22Rv1 (cell line): Measurements from ENCODE around the gene LANCL1.
"Not testable (repeated sequence)": the region's sequence is repeated elsewhere in the genome, so short reads cannot be mapped to it uniquely, and the experiment has no call there.

ENCODE experiments used
- H3K27ac ChIP-seq: fragments of 450-650 bp; 2 replicates; pipeline ENCODE4 v1.5.1; 2017
- CTCF ChIP-seq: fragments of 450-650 bp; IDR thresholded peaks from 2 replicates; pipeline ENCODE4 v1.5.1; 2017; ENCODE audit warnings: mild to moderate bottlenecking
- ZFX ChIP-seq: fragments of 450-650 bp; IDR thresholded peaks from 2 replicates; pipeline ENCODE4 v1.6.1; 2017; ENCODE audit warnings: antibody characterized with exemption, borderline replicate concordance

LANCL1 gene

GRCh38 chr2:210459407-210459806, 17.2 kb downstream of the LANCL1 start:
- H3K27ac ChIP-seq: no peak overlapping the region
- no peak for TF ChIP-seq ZFX
- no peak for TF ChIP-seq CTCF

GRCh38 chr2:210458395-210458794, 18.2 kb downstream of the LANCL1 start:
- H3K27ac ChIP-seq: no peak overlapping the region
- TF ChIP-seq ZFX: no peak
- TF ChIP-seq CTCF: no peak

- no peak for TF ChIP-seq ZFX
- no peak for TF ChIP-seq CTCF
- no peak overlapping the region for H3K27ac ChIP-seq
Measured at GRCh38 chr2:210456571-210456970, 20.0 kb downstream of the LANCL1 start.

- TF ChIP-seq CTCF: no peak
- TF ChIP-seq ZFX: no peak
- no peak overlapping the region for H3K27ac ChIP-seq
Measured at GRCh38 chr2:210454336-210454735, 22.2 kb downstream of the LANCL1 start.

GRCh38 chr2:210452194-210452593, 24.4 kb downstream of the LANCL1 start:
- TF ChIP-seq ZFX (no peak), CTCF (no peak)
- H3K27ac ChIP-seq: no peak overlapping the region

- not testable (repeated sequence) for H3K27ac ChIP-seq
Measured at GRCh38 chr2:210450942-210451341, 25.6 kb downstream of the LANCL1 start.

- no peak for TF ChIP-seq ZFX
- TF ChIP-seq CTCF: no peak
- no peak overlapping the region for H3K27ac ChIP-seq
Measured at GRCh38 chr2:210445732-210446131, 30.8 kb downstream of the LANCL1 start.

- no peak overlapping the region for H3K27ac ChIP-seq
- no peak for TF ChIP-seq ZFX
- peak; percentile 84 for TF ChIP-seq CTCF
Measured at GRCh38 chr2:210445116-210445707, 31.3 kb downstream of the LANCL1 start.
